Prostate gland (tissue), 2 donors: ENCODE measurements around the gene XXYLT1. TPM values are rescaled to one million over a fixed set of nuclear protein-coding genes. Genes with fewer than 3 reads are reported as not detected.

Experiments used
- DNase-seq: peaks from one replicate; pipeline ENCODE4 v3.0.0-alpha.2; 2019; ENCODE audit warnings: low spot score
- H3K27ac ChIP-seq, 2 donors: fragments of 200-600 bp; sonication (generic); 2 replicates each; pipeline ENCODE4 v1.5.1; 2017 to 2019
- H3K27me3 ChIP-seq: fragments of 200-600 bp; sonication (generic); replicated peaks from 2 replicates; pipeline ENCODE4 v1.5.1; 2019; ENCODE audit not compliant: insufficient read depth
- H3K36me3 ChIP-seq, 2 donors: fragments of 200-600 bp; sonication (generic); 1 replicate in 1 of 2; 2 replicates in 1 of 2; pipeline versions ENCODE4 v1.5.1 to v1.8.1; 2017 to 2019
- H3K4me1 ChIP-seq: fragments of 200-600 bp; sonication (generic); replicated peaks from 2 replicates; pipeline ENCODE4 v1.5.1; 2019
- H3K4me3 ChIP-seq, 2 donors: fragments of 200-600 bp; sonication (generic); 2 replicates each; pipeline ENCODE4 v1.5.1; 2017 to 2019
- H3K9me3 ChIP-seq: fragments of 200-600 bp; sonication (generic); 2 replicates; pipeline ENCODE4 v1.5.1; 2017
- CTCF ChIP-seq, 4 experiments: fragments of 200-600 bp in 2 of 4; fragments of 450-650 bp in 2 of 4; sonication (generic) in 2 of 4; IDR thresholded peaks; 1 replicate in 3 of 4; 2 replicates in 1 of 4; pipeline ENCODE4 v1.5.1; 2016 to 2019; ENCODE audit warnings: antibody characterized with exemption in 4 of 4, mild to moderate bottlenecking in 2 of 4, moderate library complexity in 2 of 4
- POLR2A ChIP-seq: fragments of 450-650 bp; IDR thresholded peaks from one replicate; pipeline ENCODE4 v1.6.1; 2016; ENCODE audit warnings: antibody characterized with exemption, mild to moderate bottlenecking
- POLR2AphosphoS5 ChIP-seq: sonication (generic); formaldehyde crosslinking; IDR thresholded peaks from one replicate; pipeline ENCODE4 v1.6.1; 2017; ENCODE audit warnings: antibody characterized with exemption
- WGBS: methylation state at CpG from one replicate; pipeline ENCODE4 v1.1.5; 2018; 5-methylcytosine and 5-hydroxymethylcytosine counted together
- intact Hi-C: fragments of 100-400 bp; cut with DNase I; formaldehyde crosslinking; loops from one replicate; pipeline ENCODE4 v1.14.2; 2022
- total RNA-seq, 2 donors: library from RNA; depleted of rRNA; stranded (reverse); fragments of >200 nt; gene quantifications; one replicate each; pipeline ENCODE4 v1.1.0, GENCODE V29; 2016

XXYLT1 gene
- total RNA-seq, 2 donors from 2014 or later, result 14.9 to 22.7 TPM

DNA sequence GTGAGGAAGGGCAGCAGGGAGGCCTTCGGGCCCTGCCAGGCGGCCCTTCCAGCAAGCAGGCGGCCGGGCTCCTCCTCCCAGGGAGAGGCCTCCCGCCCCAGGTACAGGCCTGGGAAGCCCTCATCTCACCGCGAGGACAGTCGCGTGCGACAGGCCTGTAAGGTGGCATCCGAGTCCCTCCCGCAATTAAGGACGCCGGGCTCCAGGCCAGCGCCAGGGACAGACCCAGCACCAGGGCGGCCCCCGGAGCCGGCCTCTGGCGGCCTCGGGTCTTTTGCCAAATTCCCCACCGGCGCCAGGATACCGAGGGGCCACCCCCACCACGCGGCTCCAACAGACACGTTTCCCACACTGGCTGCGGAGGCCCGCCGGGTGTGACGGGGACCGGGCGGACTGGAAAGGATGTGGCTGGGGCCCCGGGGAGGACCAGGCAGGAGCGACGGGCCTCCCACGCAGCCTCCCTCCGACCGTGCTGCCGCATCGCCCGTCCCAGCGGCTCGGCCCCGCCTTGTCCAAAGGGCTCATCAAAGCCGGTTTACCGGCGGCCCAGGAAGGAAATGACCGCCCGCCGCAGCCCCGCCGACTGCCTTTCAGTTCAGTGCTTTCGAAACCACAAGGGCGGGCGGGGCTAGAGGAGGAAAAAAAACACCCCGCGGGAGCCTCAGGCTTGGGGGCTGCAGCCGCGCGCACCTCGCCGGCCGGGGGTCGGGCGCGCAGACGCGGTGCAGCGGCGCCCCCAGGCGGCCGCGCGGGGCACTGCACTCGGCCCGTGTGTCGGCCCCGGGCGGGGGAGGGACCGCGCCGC lies 11.3 kb downstream of the XXYLT1 start:
- peak; percentile 85 for DNase-seq
- intact Hi-C loops, result loop anchor here (2.0 to 10.0 kb wide), 4 partner anchors 152 to 577 kb away; no protein-coding TSS in a partner anchor
- Histone ChIP-seq H3K9me3 (no peaks in the 10 kb centered on the region), H3K27me3 (no peaks in the 10 kb centered on the region), H3K4me3 (peak overlapping the region; percentile 53 to 60), H3K27ac (peak overlapping the region; percentile 93 to 94), H3K4me1 (peaks cover 11% of the 10 kb centered on the region), H3K36me3 (no peaks in the 10 kb centered on the region)
- 4% methylated on average over 56 of the region's 82 CpGs for WGBS
- TF ChIP-seq CTCF (IDR thresholded peaks at IDR 0.05), result peak; percentile 62 to 100 (median 90)
- peak; percentile 67 for TF ChIP-seq POLR2AphosphoS5
- TF ChIP-seq POLR2A, result peak; percentile 47

DNA sequence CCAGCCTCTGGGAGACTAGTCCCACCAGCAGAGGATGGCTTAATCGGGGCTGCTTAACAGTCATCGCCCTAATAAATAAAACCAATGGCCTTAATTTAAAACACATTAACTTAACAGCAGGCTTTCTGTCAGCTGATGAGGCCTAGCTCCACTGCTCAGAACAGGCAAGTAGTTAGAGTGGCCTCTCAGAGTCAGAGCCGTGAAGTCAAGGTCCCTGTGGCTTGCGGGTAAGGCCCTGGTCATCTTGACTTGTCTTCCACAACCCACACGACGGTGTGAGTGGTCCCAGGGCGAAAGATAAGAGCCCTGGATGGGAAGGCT lies 11.8 kb downstream of the XXYLT1 start:
- 53% methylated on average over 5 of the region's 7 CpGs for WGBS
- no peak for TF ChIP-seq POLR2A
- TF ChIP-seq CTCF (IDR thresholded peaks at IDR 0.05), result no peak
- TF ChIP-seq POLR2AphosphoS5, result no peak
- peak overlapping the region; percentile 53 to 60 for H3K4me3 ChIP-seq

DNA sequence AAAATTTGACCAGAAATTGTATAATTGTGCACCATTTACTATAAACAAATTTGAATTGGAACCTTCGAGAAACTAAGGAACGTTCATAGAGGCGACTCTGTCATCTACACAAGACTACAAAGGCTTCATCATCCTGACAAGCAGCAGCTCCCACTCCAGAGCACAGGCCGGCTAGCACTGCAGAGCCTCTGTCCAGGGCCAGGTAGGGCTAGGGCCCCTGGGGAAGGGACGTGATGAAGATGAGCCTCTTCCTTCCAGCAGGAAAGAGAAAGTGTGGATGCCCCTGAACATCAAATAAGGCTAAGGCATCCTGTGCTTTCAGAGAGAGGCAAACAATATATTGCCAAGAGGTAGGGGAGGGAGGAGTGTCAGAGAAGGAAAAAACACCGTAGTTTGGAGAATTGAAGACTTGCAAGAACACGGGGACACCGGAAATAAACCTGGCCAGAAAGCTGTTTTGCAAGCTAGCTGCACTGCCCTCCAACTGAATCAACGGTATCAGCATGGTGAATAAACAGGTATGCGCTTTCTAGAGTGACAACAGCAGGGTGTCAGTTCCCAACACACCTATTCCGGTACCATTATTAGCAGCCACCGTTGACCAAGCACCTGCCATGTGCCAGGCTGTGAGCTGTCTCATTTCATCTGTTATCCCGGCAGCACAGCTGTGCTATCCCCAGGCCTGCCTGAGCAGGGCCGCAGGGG lies 12.4 kb downstream of the XXYLT1 start:
- WGBS, result 37% methylated on average over 13 of the region's 14 CpGs
- no peak overlapping the region for H3K4me3 ChIP-seq

More for the DNA sequence above, 11.8 kb downstream of the XXYLT1 start:
- DNase-seq, result no peak
- no peaks in the 10 kb centered on the region for H3K27me3 ChIP-seq
- no peaks in the 10 kb centered on the region for H3K36me3 ChIP-seq
- peaks cover 11% of the 10 kb centered on the region for H3K4me1 ChIP-seq
- intact Hi-C loops, result loop anchor here (5.0 to 10.0 kb wide), 3 partner anchors 152 to 484 kb away; no protein-coding TSS in a partner anchor
- no peaks in the 10 kb centered on the region for H3K9me3 ChIP-seq
- H3K27ac ChIP-seq, result peak overlapping the region; percentile 93 to 94

More for the DNA sequence above, 12.4 kb downstream of the XXYLT1 start:
- Histone ChIP-seq H3K9me3 (no peaks in the 10 kb centered on the region), H3K27me3 (no peaks in the 10 kb centered on the region), H3K36me3 (no peaks in the 10 kb centered on the region), H3K27ac (peak overlapping the region; percentile 93 to 94), H3K4me1 (peaks cover 11% of the 10 kb centered on the region)
- DNase-seq, result peak; percentile 61
- TF ChIP-seq POLR2AphosphoS5 (peak; percentile 50), POLR2A (no peak), CTCF (IDR thresholded peaks at IDR 0.05) (peak in 1 of 4 experiments; percentile 29)
- intact Hi-C loops, result loop anchor here (5.0 to 10.0 kb wide), 3 partner anchors 151 to 484 kb away; no protein-coding TSS in a partner anchor
